ENCODE results near the gene MTMR12.
"Not testable (repeated sequence)": the region's sequence is repeated elsewhere in the genome, so short reads cannot be mapped to it uniquely, and the experiment has no call there.

MTMR12 gene

GRCh38 chr5:32297181-32298058 is 15.3 kb downstream of the MTMR12 start:
- DNase-seq (ENCODE audit: low spot score) = no peak

GRCh38 chr5:32295966-32296772 is 16.6 kb downstream of the MTMR12 start:
- not testable (repeated sequence) for DNase-seq (ENCODE audit: low spot score)

GRCh38 chr5:32291591-32291990 is 21.1 kb downstream of the MTMR12 start:
- DNase-seq (ENCODE audit: low spot score) = no peak

GRCh38 chr5:32290922-32291321 is 21.8 kb downstream of the MTMR12 start:
- no peak for DNase-seq (ENCODE audit: low spot score)

GRCh38 chr5:32290501-32290900 is 22.2 kb downstream of the MTMR12 start:
- DNase-seq (ENCODE audit: low spot score) = not testable (repeated sequence)

- not testable (repeated sequence) for DNase-seq (ENCODE audit: low spot score)
Measured at GRCh38 chr5:32289986-32290385, 22.8 kb downstream of the MTMR12 start.

- not testable (repeated sequence) for DNase-seq (ENCODE audit: low spot score)
Measured at GRCh38 chr5:32288135-32288534, 24.6 kb downstream of the MTMR12 start.

- DNase-seq (ENCODE audit: low spot score) = not testable (repeated sequence)
Measured at GRCh38 chr5:32287525-32287924, 25.2 kb downstream of the MTMR12 start.

GRCh38 chr5:32285510-32286138 is 27.1 kb downstream of the MTMR12 start:
- no peak for DNase-seq (ENCODE audit: low spot score)

GRCh38 chr5:32283539-32284377 is 29.0 kb downstream of the MTMR12 start:
- no peak for DNase-seq (ENCODE audit: low spot score)

- no peak for DNase-seq (ENCODE audit: low spot score)
Measured at GRCh38 chr5:32283061-32283460, 29.7 kb downstream of the MTMR12 start.

GRCh38 chr5:32282633-32283032 is 30.1 kb downstream of the MTMR12 start:
- no peak for DNase-seq (ENCODE audit: low spot score)

- DNase-seq (ENCODE audit: low spot score) = not testable (repeated sequence)
Measured at GRCh38 chr5:32281378-32282133, 31.2 kb downstream of the MTMR12 start.

- DNase-seq (ENCODE audit: low spot score) = no peak
Measured at GRCh38 chr5:32280656-32281081, 32.1 kb downstream of the MTMR12 start.

GRCh38 chr5:32279786-32280185 is 33.0 kb downstream of the MTMR12 start:
- DNase-seq (ENCODE audit: low spot score) = no peak

- no peak for DNase-seq (ENCODE audit: low spot score)
Measured at GRCh38 chr5:32279223-32279622, 33.5 kb downstream of the MTMR12 start.

GRCh38 chr5:32278406-32278805 is 34.3 kb downstream of the MTMR12 start:
- no peak for DNase-seq (ENCODE audit: low spot score)

- no peak for DNase-seq (ENCODE audit: low spot score)
Measured at GRCh38 chr5:32277798-32278197, 34.9 kb downstream of the MTMR12 start.

- no peak for DNase-seq (ENCODE audit: low spot score)
Measured at GRCh38 chr5:32276173-32276853, 36.4 kb downstream of the MTMR12 start.

- DNase-seq (ENCODE audit: low spot score) = peak; percentile 56
Measured at GRCh38 chr5:32275396-32275741, 37.4 kb downstream of the MTMR12 start.

Measured in putamen (tissue), 1 donor.